SJSA1 (cell line): ENCODE measurements around the gene MISP. TPM values are rescaled to one million over a fixed set of nuclear protein-coding genes. Genes with fewer than 3 reads are reported as not detected.

Experiments
- DNase-seq, 2 experiments: peaks; one replicate each; pipeline ENCODE4 v3.0.0-alpha.2; 2015 to 2020; ENCODE audit warnings: low spot score in 2 of 2, low read depth in 1 of 2
- H3K27ac ChIP-seq: fragments of 250-450 bp; sonication (Bioruptor Pico); 2 replicates; pipeline ENCODE4 v1.5.1; 2020; ENCODE audit warnings: mild to moderate bottlenecking, moderate library complexity
- H3K27me3 ChIP-seq: fragments of 250-450 bp; sonication (Bioruptor Pico); replicated peaks from 2 replicates; pipeline ENCODE4 v1.5.1; 2020; ENCODE audit warnings: mild to moderate bottlenecking, moderate library complexity
- H3K36me3 ChIP-seq: fragments of 250-450 bp; sonication (Bioruptor Pico); 2 replicates; pipeline ENCODE4 v1.5.1; 2020; ENCODE audit warnings: mild to moderate bottlenecking
- H3K4me1 ChIP-seq: fragments of 250-450 bp; sonication (Bioruptor Pico); replicated peaks from 2 replicates; pipeline ENCODE4 v1.6.1; 2021; ENCODE audit warnings: mild to moderate bottlenecking
- H3K4me3 ChIP-seq: fragments of 250-450 bp; sonication (Bioruptor Pico); 2 replicates; pipeline ENCODE4 v1.5.1; 2020; ENCODE audit warnings: mild to moderate bottlenecking
- H3K9me3 ChIP-seq: fragments of 250-450 bp; sonication (Bioruptor Pico); replicated peaks from 2 replicates; pipeline ENCODE4 v1.5.1; 2020; ENCODE audit warnings: mild to moderate bottlenecking
- total RNA-seq: library from RNA; depleted of rRNA; stranded (reverse); fragments of >200 nt; shearing (Covaris generic); gene quantifications from 2 replicates; pipeline ENCODE4 v1.2.3, GENCODE V29; 2014

MISP gene
- total RNA-seq, 1 experiment from 2014 or later = 0.11 TPM

- H3K27ac ChIP-seq = no peak overlapping the region
Measured at GRCh38 chr19:746208-746819, 4.6 kb upstream of the MISP start.

DNA sequence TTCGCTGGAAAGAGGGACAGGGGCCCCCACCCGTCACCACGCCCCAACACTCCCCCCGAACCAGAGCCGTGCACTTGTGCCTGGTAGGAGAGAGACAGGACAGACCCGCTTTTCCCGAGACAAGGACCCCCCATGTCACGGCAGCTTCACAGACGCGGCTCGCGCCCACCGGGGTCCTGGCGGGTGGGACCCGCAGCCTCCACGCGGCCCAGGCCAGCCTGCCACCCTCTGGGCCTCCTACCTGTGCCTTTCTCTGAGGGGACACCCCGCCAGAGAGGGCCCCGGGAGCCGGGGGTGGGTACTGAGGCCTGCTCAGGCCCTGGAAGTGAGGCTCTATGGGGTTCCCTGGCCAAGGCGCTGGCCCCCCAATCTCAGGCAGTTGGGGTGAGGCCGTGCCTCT lies 4.0 kb upstream of the MISP start:
- H3K4me1 ChIP-seq = peaks cover 10% of the 10 kb centered on the region
- no peak overlapping the region for H3K27ac ChIP-seq
- peaks cover 17% of the 10 kb centered on the region for H3K9me3 ChIP-seq
- H3K27me3 ChIP-seq = no peaks in the 10 kb centered on the region
- H3K36me3 ChIP-seq = no peaks in the 10 kb centered on the region
- no peak for DNase-seq
- no peak overlapping the region for H3K4me3 ChIP-seq

More at GRCh38 chr19:746208-746819, 4.6 kb upstream of the MISP start:
- Histone ChIP-seq H3K4me1 (peaks cover 3% of the 10 kb centered on the region), H3K36me3 (no peaks in the 10 kb centered on the region), H3K27me3 (no peaks in the 10 kb centered on the region), H3K9me3 (peaks cover 17% of the 10 kb centered on the region), H3K4me3 (no peak overlapping the region)
- no peak for DNase-seq

GRCh38 chr19:747432-748273 lies 3.3 kb upstream of the MISP start:
- DNase-seq = no peak
- Histone ChIP-seq H3K27ac (no peak overlapping the region), H3K4me1 (peaks cover 13% of the 10 kb centered on the region), H3K27me3 (no peaks in the 10 kb centered on the region), H3K36me3 (no peaks in the 10 kb centered on the region), H3K4me3 (no peak overlapping the region), H3K9me3 (peaks cover 17% of the 10 kb centered on the region)

DNA sequence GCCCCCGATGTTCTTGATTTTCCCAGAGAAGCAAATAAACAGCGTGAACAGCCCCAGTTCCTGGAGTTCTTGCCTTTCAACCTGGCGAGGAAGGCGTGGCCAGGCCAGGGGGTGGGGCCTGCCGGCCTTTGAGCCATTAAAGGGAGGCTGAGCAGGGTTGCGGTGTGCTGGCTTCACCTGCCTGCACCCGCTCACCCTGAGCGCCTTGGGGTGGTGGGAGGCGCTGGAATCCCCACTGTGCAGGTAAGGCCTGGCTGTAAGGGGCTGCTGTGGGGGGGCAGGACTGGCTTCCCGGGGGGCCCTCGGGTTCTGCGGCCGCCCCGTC lies 2.7 kb upstream of the MISP start:
- no peaks in the 10 kb centered on the region for H3K36me3 ChIP-seq
- no peak for DNase-seq
- H3K9me3 ChIP-seq = peaks cover 17% of the 10 kb centered on the region
- no peak overlapping the region for H3K4me3 ChIP-seq
- no peak overlapping the region for H3K27ac ChIP-seq
- no peaks in the 10 kb centered on the region for H3K27me3 ChIP-seq
- H3K4me1 ChIP-seq = peaks cover 19% of the 10 kb centered on the region

DNA sequence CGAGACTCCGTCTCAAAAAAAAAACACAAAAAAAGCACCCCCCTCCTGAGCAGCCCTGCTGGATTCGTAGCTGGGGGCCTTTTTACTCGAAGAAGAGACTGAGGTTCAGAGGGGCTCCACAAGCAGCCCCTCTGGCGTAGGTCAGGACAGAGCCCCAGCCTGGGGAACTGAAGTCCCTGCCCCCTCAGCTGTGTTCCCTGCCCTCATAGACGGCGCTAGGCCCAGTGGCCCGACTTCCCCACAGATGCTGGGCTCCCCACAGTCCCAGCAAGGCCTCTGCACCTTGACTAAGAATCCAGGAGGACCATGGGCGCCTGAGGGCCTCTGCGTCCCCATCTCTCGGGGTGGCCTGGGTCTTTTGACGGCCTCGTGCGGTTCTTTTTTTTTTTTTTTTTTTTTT lies 1.1 kb upstream of the MISP start:
- peaks cover 14% of the 10 kb centered on the region for H3K9me3 ChIP-seq
- H3K4me3 ChIP-seq = no peak overlapping the region
- peaks cover 26% of the 10 kb centered on the region for H3K4me1 ChIP-seq
- H3K27me3 ChIP-seq = no peaks in the 10 kb centered on the region
- H3K36me3 ChIP-seq = no peaks in the 10 kb centered on the region
- no peak for DNase-seq
- H3K27ac ChIP-seq = no peak overlapping the region

DNA sequence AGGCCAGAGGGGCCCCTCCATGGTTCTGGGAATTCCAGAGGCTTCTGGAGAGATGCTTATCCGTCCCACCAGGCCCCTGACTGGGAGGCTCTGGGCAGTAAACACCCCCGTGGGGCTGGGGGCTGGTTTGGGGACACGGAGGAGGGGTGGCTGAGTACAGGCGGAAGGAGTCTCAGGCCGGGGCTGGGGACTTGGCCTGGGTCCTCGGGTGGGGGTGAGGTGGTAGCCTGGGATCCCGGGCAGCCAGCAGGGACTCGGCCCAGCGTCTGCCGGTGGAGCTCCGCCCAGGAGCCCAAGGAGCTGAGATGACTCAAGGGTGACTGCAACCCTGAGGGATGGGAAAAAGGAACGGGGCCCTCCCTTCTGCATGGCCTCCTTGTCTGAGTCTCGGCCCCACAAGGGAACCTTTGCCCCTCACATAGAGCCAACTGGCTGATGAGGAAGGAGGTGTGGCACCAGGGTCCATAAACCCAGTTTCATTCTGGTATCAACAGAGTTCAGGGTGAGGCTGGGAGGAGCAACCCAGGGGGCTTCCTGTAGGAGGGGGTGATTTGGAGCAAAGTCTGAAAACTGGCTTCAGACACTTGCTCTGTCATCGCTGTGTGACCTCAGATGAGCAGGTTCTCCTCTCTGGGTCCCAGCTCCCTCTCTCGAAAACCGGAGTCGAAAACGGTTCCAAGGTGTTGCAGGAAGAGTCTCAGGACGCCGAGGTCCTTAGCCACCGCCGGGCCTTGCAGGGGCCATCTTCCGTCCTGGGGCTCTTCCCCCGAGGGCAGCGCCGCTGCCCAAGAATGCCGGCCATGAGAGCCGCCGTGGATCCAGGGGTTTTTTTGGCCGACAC lies 809 bp downstream of the MISP start:
- Histone ChIP-seq H3K9me3 (peaks cover 10% of the 10 kb centered on the region), H3K27me3 (no peaks in the 10 kb centered on the region), H3K27ac (peak overlapping the region; percentile 39), H3K36me3 (no peaks in the 10 kb centered on the region), H3K4me1 (peaks cover 26% of the 10 kb centered on the region), H3K4me3 (no peak overlapping the region)
- DNase-seq = peak; percentile 43 to 76

DNA sequence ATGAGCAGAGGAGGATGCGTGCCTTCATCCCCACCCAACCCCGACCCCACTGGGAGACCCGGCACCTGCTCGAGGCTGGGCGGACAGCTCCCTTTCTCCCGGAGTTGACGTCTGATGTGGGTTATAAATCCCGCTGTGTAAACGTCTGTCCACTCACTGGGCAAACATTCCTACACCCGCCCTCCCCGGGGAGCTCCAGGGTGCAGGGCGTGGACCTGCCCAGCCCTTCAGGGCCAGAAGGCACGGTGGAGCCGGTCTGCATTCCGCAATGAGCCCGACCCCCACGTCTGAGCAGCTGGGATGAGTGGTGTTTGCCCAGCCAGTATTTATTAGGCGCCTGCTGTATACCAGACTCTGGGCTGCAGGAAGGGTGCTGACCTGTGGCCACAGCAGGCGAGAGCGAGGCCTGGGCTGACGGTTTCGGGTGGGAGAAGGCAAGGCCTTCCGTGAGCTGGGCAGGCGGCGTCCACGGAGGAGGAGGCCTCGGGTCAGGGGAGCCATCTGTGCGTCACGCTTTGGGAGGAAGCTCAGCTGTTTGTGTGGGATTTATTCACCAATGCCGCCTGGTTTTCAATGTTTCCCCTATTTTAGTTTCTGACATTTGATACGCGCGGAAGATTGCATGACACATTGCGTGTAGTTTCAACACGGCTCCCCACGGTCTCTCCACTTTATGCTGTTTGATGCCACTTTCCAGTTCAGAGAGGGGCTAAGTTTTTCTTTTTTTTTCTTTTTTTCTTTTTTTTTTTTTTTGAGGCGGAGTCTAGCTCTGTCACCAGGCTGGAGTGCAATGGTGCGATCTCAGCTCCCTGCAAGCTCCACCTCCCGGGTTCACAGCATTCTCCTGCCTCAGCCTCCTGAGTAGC lies 2.0 kb downstream of the MISP start:
- Histone ChIP-seq H3K27me3 (no peaks in the 10 kb centered on the region), H3K27ac (peak overlapping the region; percentile 69), H3K4me3 (no peak overlapping the region), H3K4me1 (peaks cover 26% of the 10 kb centered on the region), H3K9me3 (peaks cover 4% of the 10 kb centered on the region), H3K36me3 (no peaks in the 10 kb centered on the region)
- DNase-seq = peak; percentile 55 to 79

- no peak overlapping the region for H3K4me3 ChIP-seq
- no peaks in the 10 kb centered on the region for H3K36me3 ChIP-seq
- no peaks in the 10 kb centered on the region for H3K27me3 ChIP-seq
- no peak for DNase-seq
- no peak overlapping the region for H3K27ac ChIP-seq
- 0 out of 2 replicates have a peak, but pooled peaks cover 4% of the 10 kb centered on the region for H3K9me3 ChIP-seq
- peaks cover 26% of the 10 kb centered on the region for H3K4me1 ChIP-seq
Measured at GRCh38 chr19:754530-754929, 3.6 kb downstream of the MISP start.

DNA sequence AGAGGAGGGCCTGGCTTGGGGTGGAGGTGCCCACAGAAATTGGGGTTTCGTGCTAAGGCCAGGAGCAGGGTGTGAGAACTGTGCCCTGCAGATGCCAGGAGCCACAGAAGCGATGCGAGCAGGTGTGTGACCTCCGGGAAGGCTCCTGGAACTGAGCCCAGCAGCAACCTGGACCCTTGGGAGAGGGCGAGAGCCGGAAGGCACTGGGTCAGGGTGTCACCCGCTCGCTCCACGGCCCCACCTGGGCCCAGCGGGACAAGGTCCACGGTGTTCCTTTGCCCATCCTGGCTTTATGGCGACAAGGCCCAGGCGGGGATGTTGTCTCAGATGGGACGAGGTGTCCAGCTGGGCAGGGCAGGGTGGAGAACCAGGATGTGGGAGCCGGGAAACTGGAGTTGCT lies 4.2 kb downstream of the MISP start:
- no peak overlapping the region for H3K4me3 ChIP-seq
- H3K9me3 ChIP-seq = 0 out of 2 replicates have a peak, but pooled peaks cover 4% of the 10 kb centered on the region
- no peaks in the 10 kb centered on the region for H3K27me3 ChIP-seq
- no peak for DNase-seq
- H3K36me3 ChIP-seq = no peaks in the 10 kb centered on the region
- no peak overlapping the region for H3K27ac ChIP-seq
- H3K4me1 ChIP-seq = peaks cover 26% of the 10 kb centered on the region

DNA sequence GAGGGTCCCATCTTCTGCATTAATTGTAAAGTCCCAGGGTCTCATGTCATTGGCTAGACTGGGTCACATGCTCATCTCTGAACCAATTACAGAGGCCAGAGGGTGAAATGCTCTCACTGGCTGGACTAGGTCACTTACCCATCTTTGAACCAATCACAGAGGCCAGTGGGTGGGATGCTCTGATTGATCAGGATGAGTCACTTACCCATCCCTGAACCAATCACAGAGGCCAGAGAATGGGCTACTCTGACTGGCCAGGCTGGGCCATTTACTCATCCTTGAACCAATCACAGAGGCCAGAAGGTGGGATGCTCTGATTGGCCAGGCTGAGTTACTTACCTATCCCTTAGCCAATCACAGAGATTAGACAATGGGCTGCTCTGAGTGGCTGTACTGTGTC lies 5.3 kb downstream of the MISP start:
- Histone ChIP-seq H3K27ac (no peak overlapping the region), H3K27me3 (no peaks in the 10 kb centered on the region), H3K4me3 (no peak overlapping the region), H3K36me3 (no peaks in the 10 kb centered on the region), H3K4me1 (peaks cover 24% of the 10 kb centered on the region), H3K9me3 (0 out of 2 replicates have a peak, but pooled peaks cover 4% of the 10 kb centered on the region)
- no peak for DNase-seq

DNA sequence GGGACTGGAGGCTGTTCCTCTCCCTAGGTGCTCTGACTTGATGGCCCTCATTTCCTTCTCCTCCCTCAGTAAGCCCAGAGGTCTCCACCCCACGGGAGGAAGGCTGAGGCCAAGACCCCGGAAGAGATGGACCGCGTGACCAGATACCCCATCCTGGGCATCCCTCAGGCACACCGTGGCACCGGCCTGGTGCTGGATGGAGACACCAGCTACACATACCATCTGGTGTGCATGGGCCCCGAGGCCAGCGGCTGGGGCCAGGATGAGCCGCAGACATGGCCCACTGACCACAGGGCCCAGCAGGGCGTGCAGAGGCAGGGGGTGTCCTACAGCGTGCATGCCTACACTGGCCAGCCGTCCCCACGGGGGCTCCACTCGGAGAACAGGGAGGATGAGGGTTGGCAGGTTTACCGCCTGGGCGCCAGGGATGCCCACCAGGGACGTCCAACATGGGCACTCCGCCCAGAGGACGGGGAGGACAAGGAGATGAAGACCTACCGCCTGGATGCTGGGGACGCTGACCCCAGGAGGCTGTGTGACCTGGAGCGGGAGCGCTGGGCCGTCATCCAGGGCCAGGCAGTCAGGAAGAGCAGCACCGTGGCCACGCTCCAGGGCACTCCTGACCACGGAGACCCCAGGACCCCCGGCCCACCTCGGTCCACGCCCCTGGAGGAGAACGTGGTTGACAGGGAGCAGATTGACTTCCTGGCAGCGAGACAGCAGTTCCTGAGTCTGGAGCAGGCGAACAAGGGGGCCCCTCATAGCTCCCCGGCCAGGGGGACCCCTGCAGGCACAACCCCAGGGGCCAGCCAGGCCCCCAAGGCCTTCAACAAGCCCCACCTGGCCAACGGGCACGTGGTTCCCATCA lies 6.1 kb downstream of the MISP start:
- Histone ChIP-seq H3K27ac (no peak overlapping the region), H3K4me1 (peaks cover 15% of the 10 kb centered on the region), H3K36me3 (no peaks in the 10 kb centered on the region), H3K9me3 (0 out of 2 replicates have a peak, but pooled peaks cover 4% of the 10 kb centered on the region), H3K27me3 (no peaks in the 10 kb centered on the region), H3K4me3 (no peak overlapping the region)
- DNase-seq = no peak

- Histone ChIP-seq H3K36me3 (no peaks in the 10 kb centered on the region), H3K4me3 (no peak overlapping the region), H3K27ac (no peak overlapping the region), H3K9me3 (0 out of 2 replicates have a peak, but pooled peaks cover 4% of the 10 kb centered on the region), H3K27me3 (no peaks in the 10 kb centered on the region), H3K4me1 (peaks cover 9% of the 10 kb centered on the region)
- no peak for DNase-seq
Measured at GRCh38 chr19:757811-758668, 7.1 kb downstream of the MISP start.
